ENCODE data around the gene GHRL. TPM values are rescaled to one million over a fixed set of nuclear protein-coding genes. Genes with fewer than 3 reads are reported as not detected.
A peak's percentile ranks its signal among the peaks of the same experiment; 100 is the strongest.

Gene GHRL
- total and polyA plus RNA-seq, 2 donors (not counting 3 experiments of a cell fraction or from before 2014, with no cell fraction given): not detected

DNA sequence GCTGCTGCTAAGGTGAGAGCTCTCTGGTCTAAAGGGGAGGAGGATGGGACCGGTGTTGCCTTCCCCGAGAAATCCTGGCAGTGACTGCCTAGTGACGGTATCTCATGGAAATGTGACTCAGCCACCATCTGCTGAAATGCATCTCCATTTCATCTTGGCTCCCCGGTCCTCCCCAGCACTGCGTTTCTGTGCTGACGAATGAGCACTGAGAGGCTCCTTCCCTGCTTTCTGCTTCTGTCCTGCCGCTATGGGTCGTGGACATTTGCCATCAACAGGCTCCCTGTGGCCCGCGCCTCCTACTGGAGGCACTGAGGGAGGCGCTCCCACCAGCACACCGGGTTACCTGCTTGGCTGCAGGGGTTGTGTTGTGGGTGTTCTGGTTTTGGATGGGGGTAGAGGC is 41.7 kb upstream of the GHRL start:
- TF ChIP-seq GATA2 (IDR thresholded peaks at IDR 0.05; ENCODE audit: insufficient read depth, insufficient read length, low read depth, low read length): no peak
- peak in 1 of 2 donors; percentile 30 for TF ChIP-seq CTCF (IDR thresholded peaks at IDR 0.05; ENCODE audit: extremely low read depth in 1 of 2, insufficient read depth in 1 of 2, low read depth in 1 of 2, low read length in 2 of 2)
- peaks cover 9 to 12% of the 10 kb centered on the region in 2 experiments for H3K27me3 ChIP-seq (ENCODE audit: control insufficient read depth in 2 of 2, insufficient read depth in 2 of 2, low read length in 2 of 2)
- H3K9ac ChIP-seq (replicated peaks; ENCODE audit: extremely low read depth, insufficient read depth, low read length): no peak overlapping the region
- dilution Hi-C loops (cut with MboI; ENCODE audit: extremely low pct_ligation_motif_present, low sequenced_read_pairs) (no loop called here), intact Hi-C loops (cut with micrococcal nuclease) (no loop called here)
- H3K4me2 ChIP-seq (ENCODE audit: insufficient read depth, low read length): no peak overlapping the region
- ChIA-PET POLR2A (no interaction called here), CTCF (interaction anchor here (0.7 to 1.9 kb wide), 4 partner anchors 10 to 404 kb away, joined by 3 to 6 read pairs (median 5); no protein-coding TSS in a partner anchor)
- no peak overlapping the region for H3K27ac ChIP-seq (ENCODE audit: insufficient read depth, low read depth, low read length)
- H3K4me1 ChIP-seq (ENCODE audit: control insufficient read depth, extremely low read depth, insufficient read depth, low read length): no peaks in the 10 kb centered on the region
- FAIRE-seq: no peak
- H4K20me1 ChIP-seq (replicated peaks; ENCODE audit: control insufficient read depth, extremely low read depth, insufficient read depth, low read length): no peaks in the 10 kb centered on the region
- H3K4me3 ChIP-seq (replicated peaks in 1 of 3; ENCODE audit: insufficient read depth in 1 of 3, low read depth in 1 of 3, low read length in 3 of 3): no peak overlapping the region
- DNase-seq (ENCODE audit: low read depth, low spot score): no peak
- no peaks in the 10 kb centered on the region for H3K9me1 ChIP-seq (replicated peaks; ENCODE audit: control insufficient read depth, extremely low read depth, insufficient read depth, low read length)
- H2AFZ ChIP-seq (ENCODE audit: low read depth, low read length): no peak overlapping the region
- no peaks in the 10 kb centered on the region for H3K9me3 ChIP-seq (replicated peaks; ENCODE audit: control insufficient read depth, insufficient read depth, low read length)
- no peaks in the 10 kb centered on the region for H3K79me2 ChIP-seq (ENCODE audit: control insufficient read depth, insufficient read depth, low read length)
- BruUV-seq (replicated peaks): no TSS peak
- H3K36me3 ChIP-seq (ENCODE audit: control insufficient read depth in 2 of 2, extremely low read depth in 1 of 2, insufficient read depth in 2 of 2, low read length in 2 of 2): no peaks in the 10 kb centered on the region

- Histone ChIP-seq H3K9me1 (replicated peaks; ENCODE audit: control insufficient read depth, extremely low read depth, insufficient read depth, low read length) (no peaks in the 10 kb centered on the region), H4K20me1 (replicated peaks; ENCODE audit: control insufficient read depth, extremely low read depth, insufficient read depth, low read length) (no peaks in the 10 kb centered on the region), H3K27ac (ENCODE audit: insufficient read depth, low read depth, low read length) (no peak overlapping the region), H3K4me1 (ENCODE audit: control insufficient read depth, extremely low read depth, insufficient read depth, low read length) (no peaks in the 10 kb centered on the region), H3K79me2 (ENCODE audit: control insufficient read depth, insufficient read depth, low read length) (no peaks in the 10 kb centered on the region), H3K9ac (replicated peaks; ENCODE audit: extremely low read depth, insufficient read depth, low read length) (no peak overlapping the region), H3K9me3 (replicated peaks; ENCODE audit: control insufficient read depth, insufficient read depth, low read length) (no peaks in the 10 kb centered on the region), H3K36me3 (ENCODE audit: control insufficient read depth in 2 of 2, extremely low read depth in 1 of 2, insufficient read depth in 2 of 2, low read length in 2 of 2) (no peaks in the 10 kb centered on the region), H2AFZ (ENCODE audit: low read depth, low read length) (no peak overlapping the region), H3K4me3 (replicated peaks in 1 of 3; ENCODE audit: insufficient read depth in 1 of 3, low read depth in 1 of 3, low read length in 3 of 3) (no peak overlapping the region), H3K27me3 (ENCODE audit: control insufficient read depth in 2 of 2, insufficient read depth in 2 of 2, low read length in 2 of 2) (peaks cover 12 to 15% of the 10 kb centered on the region in 2 experiments), H3K4me2 (ENCODE audit: insufficient read depth, low read length) (no peak overlapping the region)
- intact Hi-C loops (cut with micrococcal nuclease): no loop called here
- TF ChIP-seq POLR2AphosphoS5 (IDR thresholded peaks at IDR 0.05; ENCODE audit: insufficient read depth, low read depth, low read length) (no peak), GATA2 (IDR thresholded peaks at IDR 0.05; ENCODE audit: insufficient read depth, insufficient read length, low read depth, low read length) (no peak), FOS (IDR thresholded peaks at IDR 0.05; ENCODE audit: borderline replicate concordance, insufficient read depth, low read length) (no peak), EZH2 (IDR thresholded peaks at IDR 0.05; ENCODE audit: borderline replicate concordance, low read depth, low read length, severe bottlenecking) (no peak), JUN (IDR thresholded peaks at IDR 0.05; ENCODE audit: borderline replicate concordance, insufficient read depth, insufficient read length, low read depth) (no peak), MYC (IDR thresholded peaks at IDR 0.05; ENCODE audit: low read depth, low read length) (no peak)
- TF ChIP-seq, protein P1, sequence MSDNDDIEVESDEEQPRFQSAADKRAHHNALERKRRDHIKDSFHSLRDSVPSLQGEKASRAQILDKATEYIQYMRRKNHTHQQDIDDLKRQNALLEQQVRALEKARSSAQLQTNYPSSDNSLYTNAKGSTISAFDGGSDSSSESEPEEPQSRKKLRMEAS (IDR thresholded peaks at IDR 0.05; ENCODE audit: insufficient read depth, insufficient read length): no peak
- dilution Hi-C loops (cut with MboI; ENCODE audit: extremely low pct_ligation_motif_present, low sequenced_read_pairs): no loop called here
- FAIRE-seq (no peak), DNase-seq (ENCODE audit: low read depth, low spot score) (no peak)
- no TSS peak for BruUV-seq (replicated peaks)
- POLR2A ChIA-PET: no interaction called here
- CTCF ChIA-PET: interaction anchor here (0.7 to 1.9 kb wide), 3 partner anchors 10 to 405 kb away, joined by 3 to 6 read pairs (median 5); no protein-coding TSS in a partner anchor
These were observed 41.3 kb upstream of the GHRL start for GRCh38 chr3:10334042-10334441.

Measured in endothelial cell of umbilical vein (primary cell).